HEK293 (cell line): ENCODE data around the gene COX20.

Source experiments
- BCL6B ChIP-seq: fragments of 450-650 bp; formaldehyde crosslinking; IDR thresholded peaks from 2 replicates; pipeline ENCODE4 v1.5.1; 2017; ENCODE audit warnings: missing biosample characterization, missing genetic modification characterization
- KLF7 ChIP-seq: fragments of 450-650 bp; formaldehyde crosslinking; IDR thresholded peaks from 2 replicates; pipeline ENCODE4 v1.5.1; 2016; ENCODE audit warnings: missing biosample characterization, missing genetic modification characterization, borderline replicate concordance
- PATZ1 ChIP-seq: fragments of 450-650 bp; formaldehyde crosslinking; IDR thresholded peaks from 2 replicates; pipeline ENCODE4 v1.5.1; 2016; ENCODE audit warnings: missing biosample characterization, missing genetic modification characterization
- ZBTB10 ChIP-seq: fragments of 450-650 bp; formaldehyde crosslinking; IDR thresholded peaks from 2 replicates; pipeline ENCODE4 v1.5.1; 2016; ENCODE audit warnings: missing biosample characterization, missing genetic modification characterization
- ZBTB48 ChIP-seq: fragments of 450-650 bp; formaldehyde crosslinking; IDR thresholded peaks from 2 replicates; pipeline ENCODE4 v1.5.1; 2016; ENCODE audit warnings: missing biosample characterization, missing genetic modification characterization
- ZBTB49 ChIP-seq: fragments of 450-650 bp; formaldehyde crosslinking; IDR thresholded peaks from 2 replicates; pipeline ENCODE4 v1.5.1; 2016; ENCODE audit warnings: missing biosample characterization, missing genetic modification characterization, low read depth
- ZNF2 ChIP-seq: fragments of 450-650 bp; formaldehyde crosslinking; IDR thresholded peaks from 2 replicates; pipeline ENCODE4 v1.5.1; 2016; ENCODE audit warnings: missing biosample characterization, missing genetic modification characterization
- ZNF280C ChIP-seq: fragments of 450-650 bp; formaldehyde crosslinking; IDR thresholded peaks from 2 replicates; pipeline ENCODE4 v1.5.1; 2016; ENCODE audit warnings: missing biosample characterization, missing genetic modification characterization
- ZNF391 ChIP-seq: fragments of 450-650 bp; formaldehyde crosslinking; IDR thresholded peaks from 2 replicates; pipeline ENCODE4 v1.5.1; 2016; ENCODE audit warnings: low read depth, missing biosample characterization, missing genetic modification characterization, borderline replicate concordance
- ZNF433 ChIP-seq: fragments of 450-650 bp; formaldehyde crosslinking; IDR thresholded peaks from 2 replicates; pipeline ENCODE4 v1.5.1; 2016; ENCODE audit warnings: missing biosample characterization, missing genetic modification characterization, low read depth
- ZNF449 ChIP-seq: fragments of 450-650 bp; formaldehyde crosslinking; IDR thresholded peaks from 2 replicates; pipeline ENCODE4 v1.5.1; 2017; ENCODE audit warnings: missing biosample characterization, mild to moderate bottlenecking, missing genetic modification characterization, moderate library complexity
- ZNF473 ChIP-seq: fragments of 450-650 bp; formaldehyde crosslinking; IDR thresholded peaks from 2 replicates; pipeline ENCODE4 v1.5.1; 2017; ENCODE audit warnings: missing biosample characterization, missing genetic modification characterization
- ZNF580 ChIP-seq: fragments of 450-650 bp; formaldehyde crosslinking; IDR thresholded peaks from 2 replicates; pipeline ENCODE4 v1.5.1; 2016; ENCODE audit warnings: missing biosample characterization, missing genetic modification characterization
- ZNF707 ChIP-seq: fragments of 450-650 bp; formaldehyde crosslinking; IDR thresholded peaks from 2 replicates; pipeline ENCODE4 v1.5.1; 2016; ENCODE audit warnings: missing biosample characterization, missing genetic modification characterization
- ZNF791 ChIP-seq: fragments of 450-650 bp; formaldehyde crosslinking; IDR thresholded peaks from 2 replicates; pipeline ENCODE4 v1.5.1; 2016; ENCODE audit warnings: missing biosample characterization, missing genetic modification characterization
- ZXDB ChIP-seq: fragments of 450-650 bp; formaldehyde crosslinking; IDR thresholded peaks from 2 replicates; pipeline ENCODE4 v1.5.1; 2016; ENCODE audit warnings: missing biosample characterization, missing genetic modification characterization

Gene COX20

GRCh38 chr1:244833734-244834542 is 1.5 kb upstream of the COX20 start (continued):
- TF ChIP-seq ZNF449 (tag by site-specific recombination) = peak; percentile 44; the same call in 1 of the 2 replicates
- peak; percentile 93 for TF ChIP-seq ZNF580 (tag by site-specific recombination)
- TF ChIP-seq ZBTB48 (tag by site-specific recombination) = peak; percentile 66; the same call in 1 of the 2 replicates
- TF ChIP-seq ZBTB49 (tag by site-specific recombination) = no peak
- TF ChIP-seq ZNF791 (tag by site-specific recombination) = no peak
- TF ChIP-seq ZNF707 (tag by site-specific recombination) = peak; percentile 42; the same call in 1 of the 2 replicates
- TF ChIP-seq ZNF433 (tag by site-specific recombination) = no peak
- TF ChIP-seq ZNF2 (tag by site-specific recombination) = peak; percentile 86
- TF ChIP-seq ZBTB10 (tag by site-specific recombination) = peak; percentile 78
- TF ChIP-seq ZNF280C (tag by site-specific recombination) = no peak
- TF ChIP-seq PATZ1 (tag by site-specific recombination) = peak; percentile 98
- TF ChIP-seq BCL6B (tag by site-specific recombination) = no peak
- peak; percentile 87 for TF ChIP-seq ZNF391
- peak; percentile 56; the same call in 1 of the 2 replicates for TF ChIP-seq ZXDB
- TF ChIP-seq ZNF473 (tag by site-specific recombination) = no peak
- TF ChIP-seq KLF7 = peak; percentile 69; the same call in 1 of the 2 replicates
- TF ChIP-seq, all 188 proteins: peak for 69
